Chondrocyte (in vitro differentiated cells): ENCODE measurements around the gene ADARB2. TPM values are rescaled to one million over a fixed set of nuclear protein-coding genes. Genes with fewer than 3 reads are reported as not detected.

Experiments used
- DNase-seq: peaks from one replicate; pipeline ENCODE4 v3.0.0; 2021; ENCODE audit warnings: mixed read lengths, low spot score
- H3K27ac Mint-ChIP-seq: one replicate; pipeline ENCODE4 v1.8.0; 2021; ENCODE audit warnings: mild to moderate bottlenecking, moderate library complexity, mixed read lengths; ENCODE audit not compliant: unreplicated experiment
- H3K27me3 Mint-ChIP-seq: 2 replicates; pipeline ENCODE4 v1.8.0; 2021; ENCODE audit warnings: low read depth, mixed read lengths
- H3K36me3 Mint-ChIP-seq: 2 replicates; pipeline ENCODE4 v1.8.0; 2021; ENCODE audit warnings: low read depth, mixed read lengths
- H3K4me1 Mint-ChIP-seq: 2 replicates; pipeline ENCODE4 v1.8.0; 2021; ENCODE audit warnings: low read depth, mild to moderate bottlenecking, mixed read lengths
- H3K4me3 Mint-ChIP-seq: one replicate; pipeline ENCODE4 v1.8.0; 2021; ENCODE audit warnings: mild to moderate bottlenecking, moderate library complexity, mixed read lengths; ENCODE audit not compliant: unreplicated experiment
- H3K9me3 Mint-ChIP-seq: 2 replicates; pipeline ENCODE4 v1.8.0; 2021; ENCODE audit warnings: low read depth, mixed read lengths
- CTCF ChIP-seq: fragments of 200-600 bp; sonication (generic); IDR thresholded peaks from 2 replicates; pipeline ENCODE4 v1.5.0; 2021; ENCODE audit warnings: antibody characterized with exemption, mild to moderate bottlenecking, moderate library complexity
- total RNA-seq: library from RNA; stranded (reverse); gene quantifications from 3 replicates; pipeline ENCODE4 v1.2.1, GENCODE V29; 2021

The ADARB2 gene
- total RNA-seq, 1 donor from 2014 or later: 3.3 TPM

- Mint-ChIP-seq H3K36me3 (no peaks in the 10 kb centered on the region), H3K27ac (no peak overlapping the region), H3K4me1 (no peaks in the 10 kb centered on the region), H3K9me3 (no peaks in the 10 kb centered on the region), H3K27me3 (no peaks in the 10 kb centered on the region), H3K4me3 (no peak overlapping the region)
- no peak for DNase-seq
- no peak for TF ChIP-seq CTCF
Measured at GRCh38 chr10:1670541-1671365, 66.6 kb downstream of the ADARB2 start.

GRCh38 chr10:1669433-1669832 lies 67.9 kb downstream of the ADARB2 start:
- Mint-ChIP-seq H3K27ac (no peak overlapping the region), H3K27me3 (no peaks in the 10 kb centered on the region), H3K9me3 (no peaks in the 10 kb centered on the region), H3K36me3 (no peaks in the 10 kb centered on the region), H3K4me1 (no peaks in the 10 kb centered on the region), H3K4me3 (no peak overlapping the region)
- no peak for DNase-seq
- TF ChIP-seq CTCF: no peak

GRCh38 chr10:1668399-1668798 lies 68.9 kb downstream of the ADARB2 start:
- Mint-ChIP-seq H3K36me3 (no peaks in the 10 kb centered on the region), H3K9me3 (no peaks in the 10 kb centered on the region), H3K27me3 (no peaks in the 10 kb centered on the region), H3K4me1 (no peaks in the 10 kb centered on the region), H3K27ac (no peak overlapping the region), H3K4me3 (no peak overlapping the region)
- no peak for DNase-seq
- TF ChIP-seq CTCF: no peak

GRCh38 chr10:1667392-1667791 lies 69.9 kb downstream of the ADARB2 start:
- no peaks in the 10 kb centered on the region for H3K27me3 Mint-ChIP-seq
- no peak overlapping the region for H3K27ac Mint-ChIP-seq
- no peak overlapping the region for H3K4me3 Mint-ChIP-seq
- no peak for DNase-seq
- H3K9me3 Mint-ChIP-seq: no peaks in the 10 kb centered on the region
- no peaks in the 10 kb centered on the region for H3K4me1 Mint-ChIP-seq
- H3K36me3 Mint-ChIP-seq: no peaks in the 10 kb centered on the region
- no peak for TF ChIP-seq CTCF

- TF ChIP-seq CTCF: no peak
- H3K4me1 Mint-ChIP-seq: no peaks in the 10 kb centered on the region
- DNase-seq: no peak
- H3K4me3 Mint-ChIP-seq: no peak overlapping the region
- H3K27me3 Mint-ChIP-seq: no peaks in the 10 kb centered on the region
- H3K36me3 Mint-ChIP-seq: no peaks in the 10 kb centered on the region
- no peaks in the 10 kb centered on the region for H3K9me3 Mint-ChIP-seq
- H3K27ac Mint-ChIP-seq: no peak overlapping the region
Measured at GRCh38 chr10:1666147-1666546, 71.2 kb downstream of the ADARB2 start.
